HG03196 (cell line): ENCODE results near the gene PROSER3.
"Not testable (repeated sequence)": the region's sequence is repeated elsewhere in the genome, so short reads cannot be mapped to it uniquely, and the experiment has no call there.

Experiments used
- ATAC-seq: cut with Tn5 transposase; IDR thresholded peaks from one replicate; pipeline ENCODE4 v1.9.1; 2021; ENCODE audit not compliant: unreplicated experiment

Gene PROSER3

DNA sequence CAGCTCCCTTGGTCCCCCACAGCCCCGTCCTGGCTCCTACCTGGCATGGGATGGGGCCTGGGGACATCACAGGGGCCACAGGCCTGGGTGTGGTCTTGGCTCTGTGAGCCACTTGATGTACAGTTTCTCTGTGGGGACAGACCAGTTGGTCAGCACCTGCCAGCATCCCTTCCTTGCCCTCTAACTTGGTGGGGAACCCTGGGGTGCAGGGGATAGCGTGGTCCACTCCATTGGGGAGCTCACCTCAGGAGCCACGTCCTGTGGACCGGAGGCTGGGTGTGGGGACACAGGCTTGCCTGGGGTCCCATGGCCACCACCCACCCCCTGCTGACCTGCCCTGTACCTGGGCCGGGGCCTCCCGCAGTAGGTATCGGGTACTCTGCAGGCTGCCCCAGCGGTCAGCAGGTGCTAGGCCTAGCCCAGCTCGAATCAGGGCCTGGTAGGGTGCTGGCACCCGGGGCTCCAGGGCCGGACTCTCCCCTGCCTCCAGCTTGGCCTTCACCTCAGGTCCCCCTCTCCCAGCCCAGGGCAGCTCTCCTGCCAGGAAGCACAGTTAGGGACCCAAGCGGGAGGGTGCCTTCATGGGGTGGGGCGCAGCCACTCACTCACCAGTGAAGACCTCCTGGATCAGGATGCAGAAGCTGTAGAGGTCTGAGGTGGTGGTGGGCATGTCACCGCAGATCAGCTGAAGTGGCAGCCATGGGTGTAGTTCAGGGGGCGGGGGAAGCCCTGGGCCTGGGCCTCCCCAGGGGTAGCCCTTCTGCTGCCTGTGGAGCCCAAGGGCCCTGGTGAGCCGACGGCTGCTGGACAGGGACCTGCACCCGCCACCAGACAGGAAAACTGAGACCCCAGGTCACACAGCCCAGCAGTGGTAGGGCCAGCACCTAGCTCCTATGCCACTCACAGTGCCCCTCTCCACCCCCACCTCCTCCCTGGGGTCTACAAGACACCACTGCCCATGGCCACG is 32.3 kb downstream of the PROSER3 start:
- no peak for ATAC-seq

DNA sequence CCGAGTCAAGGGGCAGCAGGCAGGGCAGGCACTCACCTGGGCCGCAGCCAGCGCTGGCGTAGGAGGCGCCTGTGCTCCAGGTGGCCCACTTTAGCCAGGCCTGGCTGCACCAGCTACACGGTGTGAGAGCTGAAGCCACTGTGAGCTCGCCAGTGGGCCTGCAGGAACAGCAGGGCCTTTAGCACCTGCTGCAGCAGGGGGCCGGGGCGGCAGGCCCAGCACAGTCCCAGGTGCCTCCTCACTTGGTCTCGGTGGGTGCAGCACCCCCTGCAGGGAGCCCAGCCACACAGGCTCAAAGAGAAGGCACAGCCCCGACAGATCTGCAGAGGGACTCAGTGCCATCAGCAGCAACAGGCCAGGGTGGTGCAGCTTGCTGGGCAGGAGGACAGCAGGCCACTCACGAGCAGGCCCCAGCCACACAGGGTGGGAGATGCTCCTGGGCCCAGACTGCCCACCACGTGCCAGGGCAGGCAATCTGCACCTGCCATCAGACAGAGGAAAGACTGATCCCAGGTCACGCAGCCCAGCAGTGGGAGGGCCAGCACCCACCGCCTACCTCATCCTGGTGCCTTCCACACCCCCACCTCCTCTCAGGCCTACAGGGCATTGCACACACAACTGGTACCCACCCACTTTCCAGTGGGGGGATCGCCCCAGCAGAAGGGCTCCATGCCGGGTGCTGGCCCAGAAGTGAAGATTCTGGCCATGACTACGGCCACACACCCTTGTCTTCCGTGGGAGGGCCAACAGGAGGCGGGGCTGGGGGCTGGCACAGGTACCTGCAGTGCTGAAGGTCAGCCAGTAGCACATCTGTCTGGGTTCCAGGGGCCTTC is 33.2 kb downstream of the PROSER3 start:
- no peak for ATAC-seq

DNA sequence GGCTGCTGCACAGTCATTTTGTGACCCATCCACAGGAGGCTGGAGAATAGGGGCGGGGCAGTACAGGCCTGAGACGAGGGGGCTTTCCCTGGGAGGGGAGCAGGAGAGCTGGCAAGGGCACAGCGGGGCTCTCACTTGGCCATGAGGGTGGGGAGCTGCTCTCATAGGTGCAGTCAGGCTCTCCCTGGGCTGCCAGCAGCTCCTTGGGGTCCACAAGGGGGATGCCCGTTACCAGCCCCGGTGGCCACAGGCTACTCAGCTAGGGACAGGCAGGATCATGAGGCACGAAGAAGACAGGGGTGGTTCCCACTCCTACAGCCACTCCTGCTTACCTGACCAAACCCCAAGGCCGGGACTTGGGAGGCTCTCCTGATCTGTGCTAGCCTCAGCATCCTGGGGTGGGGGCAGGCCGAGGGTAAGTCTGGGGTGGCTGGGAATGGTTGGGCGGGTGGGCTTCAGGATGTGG is 33.9 kb downstream of the PROSER3 start:
- ATAC-seq, result no peak

DNA sequence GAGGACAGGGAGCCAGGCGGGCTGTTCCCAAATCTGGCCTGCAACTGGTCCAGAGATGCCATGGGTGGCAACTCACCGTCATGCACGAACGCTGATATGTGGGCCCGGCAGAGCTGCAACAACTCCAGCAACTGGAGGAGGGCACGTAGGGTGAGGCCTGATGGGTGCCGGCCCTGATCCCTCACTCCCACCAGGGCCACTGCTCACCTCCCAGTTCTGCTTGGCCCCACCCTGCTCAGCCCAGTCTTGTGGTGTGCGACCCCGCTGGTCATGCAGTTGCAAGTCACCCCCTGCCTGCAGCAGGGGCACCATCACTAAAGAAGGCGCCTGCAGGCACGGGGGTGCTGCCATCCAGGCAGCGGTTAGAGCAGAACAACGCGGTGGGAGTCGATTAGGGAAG is 34.3 kb downstream of the PROSER3 start:
- no peak for ATAC-seq

DNA sequence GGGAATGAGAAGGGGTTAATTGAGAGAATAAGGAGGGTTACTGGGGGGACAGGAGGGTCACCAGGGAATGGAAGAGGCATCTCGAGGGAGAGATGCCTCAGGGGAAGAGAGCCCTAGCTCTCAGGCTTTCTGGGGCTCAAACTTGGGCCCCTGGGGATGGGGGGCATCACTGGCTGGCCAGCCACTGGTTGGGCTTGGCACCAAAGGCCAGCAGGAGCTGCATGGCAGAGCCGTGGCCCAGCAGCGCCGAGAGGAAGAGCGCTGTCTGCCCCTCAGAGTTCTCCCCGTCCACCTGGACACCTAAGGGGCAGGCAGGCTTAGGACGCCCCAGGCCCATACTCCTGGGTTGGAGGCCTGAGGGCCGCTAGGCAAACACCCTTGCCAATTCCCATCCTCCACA is 34.9 kb downstream of the PROSER3 start:
- no peak for ATAC-seq

DNA sequence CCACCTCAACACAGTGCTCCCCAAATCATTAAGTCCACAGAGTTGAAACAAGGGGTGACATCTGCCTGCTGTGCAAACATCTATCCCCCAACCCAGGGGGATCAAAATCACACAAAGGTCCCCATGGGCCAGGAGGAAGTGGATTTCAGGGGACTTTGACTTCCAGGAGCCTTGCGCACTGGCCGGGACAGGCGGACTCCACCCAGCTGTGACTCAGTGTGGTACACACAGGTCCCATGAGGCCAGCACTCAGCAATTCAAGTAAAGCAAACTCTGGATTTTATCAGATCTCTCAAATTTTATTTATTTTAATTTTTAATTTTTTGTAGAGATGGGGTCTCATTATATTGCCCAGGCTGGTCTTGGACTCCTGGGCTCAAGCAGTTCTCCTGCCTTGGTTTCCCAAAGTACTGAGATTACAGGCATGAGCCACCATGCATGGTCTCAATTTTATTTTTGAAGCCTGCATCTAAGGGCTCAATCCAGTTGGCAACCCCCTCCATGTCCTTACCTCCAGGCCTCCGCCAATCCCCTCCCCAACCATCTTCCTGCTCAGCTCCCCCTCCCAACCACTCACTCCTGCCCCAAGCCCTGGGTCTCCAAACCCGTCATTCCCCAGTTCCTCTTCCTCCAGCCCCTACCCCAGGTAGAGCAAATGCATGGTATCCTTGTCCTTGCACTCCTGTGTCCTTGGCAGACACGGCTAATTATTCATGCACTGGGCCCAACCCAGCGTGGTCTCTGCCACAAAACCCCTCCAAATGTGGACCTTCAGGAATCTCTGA is 35.6 kb downstream of the PROSER3 start:
- ATAC-seq, result no peak

DNA sequence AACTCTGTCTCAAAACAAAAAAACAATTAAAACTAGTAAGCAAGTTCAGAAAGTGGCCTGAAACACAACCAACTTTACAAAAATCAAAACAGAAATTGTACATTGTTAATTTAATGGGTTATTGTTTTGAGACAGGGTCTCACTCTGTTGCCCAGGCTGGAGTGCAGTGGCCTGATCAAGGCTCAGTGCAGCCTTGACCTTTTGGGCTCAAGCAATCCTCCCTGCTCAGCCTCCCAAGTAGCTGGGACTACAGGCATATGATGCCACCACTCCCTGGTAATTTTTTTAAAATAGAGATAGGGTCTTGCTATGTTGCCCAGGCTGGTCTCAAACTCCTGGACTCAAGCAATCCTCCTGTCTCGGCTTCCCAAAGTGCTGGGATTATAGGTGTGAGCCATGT is 37.6 kb downstream of the PROSER3 start:
- not testable (repeated sequence) for ATAC-seq

DNA sequence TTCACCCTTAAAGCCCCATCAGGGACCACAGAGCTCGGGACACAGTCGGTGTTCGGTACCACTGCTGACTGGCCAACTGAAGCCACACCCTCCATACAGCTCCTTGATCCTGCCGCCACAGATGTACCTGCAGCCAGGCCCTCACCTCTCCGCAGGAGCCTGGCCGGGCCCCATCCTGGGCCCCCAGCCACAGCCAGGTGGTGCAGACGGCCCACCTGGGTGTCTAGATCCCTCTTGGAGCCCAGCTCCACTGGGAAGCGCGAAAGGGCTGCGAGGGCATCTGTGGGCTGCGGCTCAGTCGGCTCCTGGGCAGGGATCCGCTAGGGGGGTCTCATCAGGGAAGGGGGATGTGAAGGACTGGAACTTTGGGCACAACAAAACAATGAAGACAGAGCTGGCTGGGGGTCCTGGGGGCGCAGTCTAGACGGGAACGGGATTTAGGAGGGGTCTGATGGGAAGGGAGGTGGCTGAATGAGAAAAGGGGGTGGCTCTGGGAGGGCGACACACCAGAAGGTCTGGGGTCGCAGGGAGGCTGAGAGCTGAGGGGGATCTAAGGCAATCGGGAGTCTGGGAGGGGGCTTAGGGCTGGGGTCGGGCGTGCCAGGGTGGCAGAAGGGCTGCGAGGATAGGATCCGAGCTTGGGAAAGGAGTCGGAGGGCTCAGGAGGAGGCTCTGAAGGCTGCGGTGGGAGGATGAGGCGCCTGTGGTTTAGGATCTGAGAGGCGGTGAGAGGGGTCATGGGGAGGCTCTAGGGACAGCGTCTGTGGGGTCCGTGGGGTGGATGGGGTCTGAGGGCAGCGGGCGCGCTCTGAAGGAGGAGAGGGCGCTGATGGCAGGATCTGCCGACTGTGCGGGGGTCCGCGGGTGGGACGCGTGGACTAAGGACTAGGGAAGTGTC is 38.9 kb downstream of the PROSER3 start:
- ATAC-seq, result no peak

DNA sequence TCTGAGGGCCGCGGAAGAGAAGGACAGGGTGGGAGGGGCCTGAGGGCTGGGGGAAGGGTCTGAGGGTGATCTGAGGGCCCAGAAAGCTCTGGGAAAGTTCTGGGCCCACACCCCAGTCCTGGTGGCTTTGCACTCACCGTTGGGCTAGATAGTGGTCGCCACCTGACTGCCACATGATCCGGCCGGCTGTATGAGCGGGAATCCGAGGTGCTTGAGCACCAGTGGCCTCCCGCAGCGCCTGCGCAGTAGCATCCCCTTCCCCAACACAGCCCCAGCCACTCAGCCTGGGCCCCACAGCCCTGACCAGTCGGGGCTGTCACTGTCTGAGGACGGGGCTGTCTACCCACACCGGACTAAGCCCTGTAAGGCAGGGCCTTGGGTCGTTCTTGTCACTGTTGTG is 39.7 kb downstream of the PROSER3 start:
- ATAC-seq, result no peak

DNA sequence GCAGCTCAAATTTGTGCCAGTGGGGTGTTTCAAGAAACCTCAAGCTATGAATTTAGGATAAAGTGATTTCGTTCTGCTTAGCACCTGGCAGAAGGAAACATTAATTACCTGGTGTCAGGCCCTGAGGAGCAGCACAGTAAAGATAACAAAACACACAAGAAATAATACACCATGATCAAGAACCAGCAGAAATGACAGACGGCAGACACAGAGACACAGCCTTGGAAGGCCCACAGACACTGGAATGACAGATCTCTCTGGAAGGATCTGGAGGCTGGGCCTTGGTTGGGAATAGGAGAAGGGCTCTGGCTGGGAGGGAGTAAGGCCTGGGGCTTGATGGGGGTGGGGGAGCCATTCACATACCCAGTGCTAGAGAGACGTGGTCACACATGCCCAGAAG is 43.9 kb downstream of the PROSER3 start:
- no peak for ATAC-seq

DNA sequence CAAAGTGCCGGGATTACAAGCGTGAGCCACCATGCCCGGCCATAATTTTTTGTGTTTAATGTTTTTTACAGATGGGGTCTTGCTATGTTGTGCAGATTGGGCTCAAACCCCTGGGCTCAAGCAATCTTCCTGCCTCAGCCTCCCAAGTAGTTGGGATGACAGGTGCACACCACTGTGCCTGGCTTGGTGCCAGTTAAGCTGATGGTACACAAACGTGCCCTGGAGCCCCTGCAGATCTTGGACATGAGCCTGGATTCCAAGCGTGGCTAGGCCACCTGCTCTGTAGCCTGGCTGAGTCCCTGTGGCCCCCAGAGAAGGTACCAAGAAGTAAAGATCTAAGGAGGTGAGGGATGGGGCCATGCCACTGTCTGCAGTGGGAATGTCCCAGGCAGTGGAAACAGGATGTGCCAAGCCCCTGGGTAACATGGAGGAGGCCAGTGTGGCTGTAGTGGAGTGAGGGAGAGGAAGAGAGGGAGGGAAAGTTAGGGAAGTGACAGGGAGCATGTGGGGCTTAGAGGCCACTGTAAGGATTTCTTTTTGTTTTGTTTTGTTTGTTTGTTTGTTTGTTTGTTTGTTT is 47.6 kb downstream of the PROSER3 start:
- no peak for ATAC-seq

DNA sequence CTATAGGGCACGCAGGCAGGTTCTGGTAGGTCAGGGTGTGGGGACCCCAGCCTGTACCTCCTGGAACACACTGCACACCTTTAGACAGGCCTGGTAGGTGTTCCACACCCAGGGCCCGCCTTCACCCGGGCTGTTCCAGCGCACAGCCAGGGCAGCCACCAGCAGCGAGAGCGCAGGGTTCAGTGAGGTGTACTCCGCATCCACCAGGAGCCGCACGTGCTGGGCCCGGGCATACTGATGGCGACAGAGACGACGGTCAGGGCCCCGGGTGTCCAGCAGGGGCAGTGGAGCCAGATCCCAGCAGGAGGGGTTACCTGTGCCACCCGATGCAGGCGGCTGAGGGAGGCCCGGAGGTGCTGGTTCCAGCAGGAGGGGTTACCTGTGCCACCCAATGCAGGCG is 48.6 kb downstream of the PROSER3 start:
- no peak for ATAC-seq

DNA sequence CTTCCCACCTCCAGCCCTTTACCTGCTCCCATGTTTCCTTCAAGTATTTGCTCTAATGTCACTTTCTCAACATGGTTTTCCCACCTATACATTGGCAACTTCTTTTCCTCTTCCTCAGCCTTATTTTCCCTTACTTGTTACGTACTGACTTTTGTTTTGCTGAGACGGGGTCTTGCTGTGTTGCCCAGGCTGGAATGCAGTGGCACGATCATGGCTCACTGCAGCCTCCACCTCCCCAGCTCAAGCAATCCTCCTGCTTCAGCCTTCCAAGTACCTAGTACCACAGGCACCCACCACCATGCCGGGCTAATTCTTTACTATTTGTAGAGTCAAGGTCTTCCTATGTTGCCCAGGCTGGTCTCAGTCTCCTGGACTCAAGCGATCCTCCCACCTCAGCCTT is 49.7 kb downstream of the PROSER3 start:
- no peak for ATAC-seq

DNA sequence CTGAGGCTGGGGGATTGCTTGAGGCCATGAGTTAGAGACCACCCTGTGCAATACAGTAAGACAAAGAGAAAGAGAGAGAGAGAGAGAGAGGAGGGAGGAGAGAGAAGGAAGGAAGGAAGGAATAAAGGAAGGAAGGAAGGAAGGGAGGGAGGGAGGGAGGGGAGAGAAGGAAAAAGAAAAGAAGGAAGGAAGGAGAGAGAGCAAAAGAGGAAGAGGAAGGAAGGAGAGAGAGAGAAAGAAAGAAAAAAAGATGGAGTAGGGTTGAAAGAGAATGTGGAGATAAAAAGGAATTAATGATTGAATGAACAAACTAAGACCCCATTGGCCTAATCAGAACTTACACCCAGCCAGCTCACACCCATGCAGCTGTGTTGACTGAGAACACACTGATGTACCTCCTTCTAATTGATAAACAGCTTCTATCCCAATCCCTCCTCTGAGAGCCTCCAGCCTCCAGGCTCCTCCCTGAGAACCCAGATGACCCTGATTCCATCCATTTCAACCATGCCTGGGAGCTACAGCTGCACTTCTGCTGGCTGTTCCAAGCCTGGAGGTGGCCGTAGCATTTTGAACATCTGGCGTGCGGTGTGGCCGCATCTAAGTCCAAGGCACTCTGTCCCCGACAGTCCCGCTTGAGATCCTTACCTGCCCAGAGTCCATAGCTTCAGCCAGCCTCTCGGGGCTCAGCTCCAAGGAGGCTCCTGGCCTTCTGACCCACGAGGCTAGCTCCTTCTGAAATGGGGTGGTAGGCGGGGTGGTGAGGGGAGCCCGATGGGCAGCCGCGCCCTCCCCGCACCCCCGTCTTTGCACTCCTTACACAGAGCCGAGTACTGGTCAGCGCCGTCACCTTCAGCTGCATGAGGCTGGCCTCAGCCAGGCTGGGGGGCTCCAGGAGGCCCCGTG is 53.6 kb downstream of the PROSER3 start:
- ATAC-seq, result no peak

DNA sequence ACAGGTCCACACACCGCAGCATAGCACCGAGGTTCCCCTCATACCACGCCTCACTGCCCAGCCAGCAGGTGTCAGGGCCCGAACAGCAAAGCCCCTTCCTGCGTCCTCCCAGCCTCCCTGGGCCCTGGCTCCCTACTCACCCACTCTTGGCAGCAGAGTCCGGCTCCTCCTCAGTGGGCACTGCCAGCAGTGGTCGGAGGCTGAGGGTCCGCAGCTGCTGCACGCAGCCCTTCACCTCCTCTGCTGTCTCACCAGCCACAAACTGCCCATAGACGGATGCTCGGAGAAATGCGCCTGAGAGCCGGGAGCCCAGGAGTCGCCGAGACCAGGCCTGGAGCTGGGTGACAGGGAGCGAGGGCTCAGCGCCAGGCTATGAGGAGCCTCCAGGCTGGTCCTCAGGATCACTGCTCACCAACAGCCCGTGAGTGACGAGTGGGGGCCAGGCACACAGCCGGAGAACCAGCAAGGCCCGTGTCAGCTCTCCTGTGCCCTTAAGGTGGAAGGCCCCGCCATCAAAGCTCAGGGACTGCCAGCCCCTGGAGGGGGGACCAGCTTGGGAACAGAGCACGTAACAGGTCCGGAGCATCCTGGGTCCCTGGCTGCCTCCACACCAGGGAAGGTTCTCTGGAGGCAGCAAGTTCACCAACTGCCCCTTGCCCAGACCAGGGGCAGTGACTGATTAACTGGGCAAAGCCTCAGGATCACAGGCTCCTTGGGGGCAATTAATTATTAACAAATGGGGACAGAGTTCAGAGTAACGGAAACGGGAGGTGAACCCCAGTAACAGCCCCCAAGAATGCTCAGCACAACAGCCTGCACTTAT is 54.5 kb downstream of the PROSER3 start, which contains the start of gene PRODH2:
Gene PRODH2, minus strand, starts transcription at position 626 of the 823 bp plus-strand sequence. Its CDS starts 40 bp downstream, at position 586.
- no peak for ATAC-seq

DNA sequence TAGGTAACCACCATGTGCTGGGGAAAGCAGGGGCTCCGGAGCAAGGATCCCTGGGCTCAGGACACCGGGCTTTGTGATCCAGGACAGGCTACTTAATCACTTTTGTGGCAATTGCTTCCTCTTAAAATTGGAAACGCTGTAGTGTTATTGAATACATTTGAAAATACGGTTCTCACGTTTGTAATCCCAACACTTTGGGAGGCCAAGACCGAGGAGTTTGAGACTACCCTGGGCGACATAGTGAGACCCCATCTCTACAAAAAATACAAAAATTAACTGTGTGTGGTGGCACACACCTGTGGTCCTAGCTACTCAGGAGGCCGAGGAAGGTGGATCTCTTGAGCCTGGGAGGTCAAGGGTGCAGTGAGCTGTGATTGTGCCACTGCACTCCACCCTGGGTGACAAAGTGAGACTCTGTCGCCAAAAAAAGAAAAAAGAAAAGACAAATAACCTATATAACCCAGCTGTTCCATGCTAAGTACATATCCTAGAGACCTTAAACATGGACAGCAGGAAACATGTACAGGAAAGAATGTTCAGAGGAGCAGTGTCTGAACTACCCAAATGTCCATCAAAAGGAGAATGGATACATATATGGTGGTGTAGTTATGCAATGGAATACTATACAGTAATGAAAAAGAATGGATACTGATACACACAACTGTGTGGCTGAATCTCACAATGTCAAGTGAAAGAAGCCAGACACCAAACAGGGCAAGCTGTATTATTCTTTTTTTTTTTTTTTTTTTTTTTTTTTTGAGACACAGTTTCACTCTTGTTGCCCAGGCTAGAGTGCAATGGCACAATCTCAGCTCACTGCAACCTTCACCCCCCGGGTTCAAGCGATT is 55.3 kb downstream of the PROSER3 start:
- ATAC-seq, result no peak

DNA sequence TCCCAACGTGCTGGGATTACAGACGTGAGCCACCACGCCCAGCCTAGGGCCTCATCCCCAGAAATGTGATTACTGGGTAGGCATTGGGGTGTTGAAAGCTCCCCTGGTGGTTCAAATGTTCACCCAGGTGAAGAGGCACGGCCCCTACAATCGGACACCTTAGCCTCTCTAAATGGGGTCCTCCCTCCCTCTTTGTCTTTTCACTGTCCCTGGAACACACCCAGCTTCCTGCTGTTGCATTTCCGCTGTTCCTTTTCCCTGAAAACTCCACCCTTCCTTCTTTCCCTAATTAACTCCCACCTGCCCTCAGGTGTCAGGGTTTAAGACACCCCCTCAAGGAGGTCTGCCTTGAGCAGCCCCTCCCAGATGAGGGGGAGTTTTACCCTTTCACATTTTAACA is 58.3 kb downstream of the PROSER3 start:
- ATAC-seq, result no peak
